Heart left ventricle (tissue), 16 donors: Measurements from ENCODE around the gene PSMC5. TPM values are rescaled to one million over a fixed set of nuclear protein-coding genes. Genes with fewer than 3 reads are reported as not detected.
A peak's percentile ranks its signal among the peaks of the same experiment; 100 is the strongest.
"Not testable (repeated sequence)": the region's sequence is repeated elsewhere in the genome, so short reads cannot be mapped to it uniquely, and the experiment has no call there.

ENCODE experiments used
- ATAC-seq, 4 donors: fragments of 200-7000 bp; cut with Tn5 transposase; one replicate each; pipeline ENCODE4 v1.9.1; 2020 to 2022; ENCODE audit warnings: moderate library complexity in 4 of 4, mild to moderate bottlenecking in 3 of 4, moderate number of reproducible peaks in 1 of 4
- DNase-seq, 5 donors: peaks; one replicate each; pipeline ENCODE4 v3.0.0-alpha.2; 2020
- H3K27ac ChIP-seq, 12 donors: fragments of 200-600 bp; sonication (generic) in 4 of 12; one replicate each; pipeline versions ENCODE4 v1.5.0 to v1.8.0; 2016 to 2022; ENCODE audit warnings: mild to moderate bottlenecking in 2 of 12
- H3K27me3 ChIP-seq, 9 donors: fragments of 200-600 bp; sonication (generic) in 2 of 9; one replicate each; pipeline versions ENCODE4 v1.5.1 to v1.8.0; 2016 to 2022; ENCODE audit warnings: mild to moderate bottlenecking in 3 of 9
- H3K36me3 ChIP-seq, 9 donors: fragments of 200-600 bp; sonication (generic) in 2 of 9; one replicate each; pipeline versions ENCODE4 v1.5.0 to v1.8.0; 2018 to 2022; ENCODE audit warnings: mild to moderate bottlenecking in 2 of 9
- H3K4me1 ChIP-seq, 12 donors: fragments of 200-600 bp; sonication (generic) in 4 of 12; one replicate each; pipeline versions ENCODE4 v1.5.0 to v1.8.0; 2016 to 2022; ENCODE audit warnings: mild to moderate bottlenecking in 3 of 12
- H3K4me3 ChIP-seq, 12 donors: fragments of 200-600 bp; sonication (generic) in 4 of 12; one replicate each; pipeline versions ENCODE4 v1.5.0 to v1.8.0; 2017 to 2022; ENCODE audit warnings: mild to moderate bottlenecking in 9 of 12, moderate library complexity in 4 of 12
- H3K9me3 ChIP-seq, 12 donors: fragments of 200-600 bp; sonication (generic) in 4 of 12; one replicate each; pipeline versions ENCODE4 v1.5.0 to v1.8.0; 2016 to 2022; ENCODE audit warnings: mild to moderate bottlenecking in 1 of 12
- POLR2A ChIP-seq, 2 donors: fragments of 450-650 bp; IDR thresholded peaks; one replicate each; pipeline ENCODE4 v1.6.1; 2017; ENCODE audit warnings: antibody characterized with exemption in 2 of 2, mild to moderate bottlenecking in 2 of 2, moderate library complexity in 2 of 2
- WGBS, 4 donors: extraction: QIAGEN DNeasy Blood & Tissue Kit in 2 of 4; methylation state at CpG; one replicate each; pipeline versions ENCODE4 v1.1.5 to v1.1.7; 2013 to 2018; 5-methylcytosine and 5-hydroxymethylcytosine counted together
- intact Hi-C, 10 donors: fragments of 100-400 bp; cut with DNase I; formaldehyde crosslinking; loops; one replicate each; pipeline versions ENCODE4 v1.11.1 to v1.14.2; 2022
- polyA plus RNA-seq, 2 donors: library from polyadenylated mRNA; stranded (reverse); fragments of 200-250 nt; gene quantifications; one replicate each; pipeline ENCODE4 v1.2.3, GENCODE V29; 2013
- total RNA-seq, 9 donors: library from RNA; depleted of rRNA in 2 of 9; stranded (reverse); fragments of >200 nt in 2 of 9; fragmentation: NEBNext Ultra II Directional in 3 of 9; extraction: Animal tissue kit (Norgen Biotek cat#: 25700) in 3 of 9; gene quantifications; one replicate each; pipeline versions ENCODE4 v1.1.0 to v1.2.4, GENCODE V29; 2016 to 2023
- TF ChIP-seq, protein P1 (sequence below), 12 donors: fragments of 200-600 bp; sonication (generic) in 4 of 12; IDR thresholded peaks; one replicate each; pipeline versions ENCODE4 v1.5.0 to v1.8.0; 2018 to 2022; ENCODE audit warnings: antibody characterized with exemption in 12 of 12, mild to moderate bottlenecking in 5 of 12
- donor health status: ischemic (EF 13 %, LVEDD 7.1; RV severe dilation, severe dysfunction).
- donor health status: healthy with polysubstance abuse.
- donor health status: DM: no; HTN: yes; CAD: no.
- donor health status: DM: no; HTN: no; CAD: no.
- donor health status: ischemic (EF 25% LVEDD 6.9; RV normal size, moderate dysfunction).
- donor health status: ischemic (EF 25% LVEDD 5.7; RV mildly dilated, moderate dysfunction).
- donor health status: healthy.
- donor health status: DM: yes; HTN: yes; CAD: no.
- donor health status: ischemic (EF 35%, LVEDD 5.7; RV mildly dilated, moderate dysfunction).
- donor health status: nonischemic (EF 11% LVEDD 7.7; RV severe dilation, severe dysfunction).
- donor health status: DM: yes; HTN: yes; CAD: no.
- donor health status: PGD.
- donor health status: ischemic (EF 29% LVEDD 5.4; RV normal size, mild dysfunction).
- donor health status: nonischemic (EF 23%, LVEDD 6.1; RV moderate dilation, normal function).

PSMC5 gene
- total and polyA plus RNA-seq, 11 donors = 64.7 to 189 (median 127) TPM

DNA sequence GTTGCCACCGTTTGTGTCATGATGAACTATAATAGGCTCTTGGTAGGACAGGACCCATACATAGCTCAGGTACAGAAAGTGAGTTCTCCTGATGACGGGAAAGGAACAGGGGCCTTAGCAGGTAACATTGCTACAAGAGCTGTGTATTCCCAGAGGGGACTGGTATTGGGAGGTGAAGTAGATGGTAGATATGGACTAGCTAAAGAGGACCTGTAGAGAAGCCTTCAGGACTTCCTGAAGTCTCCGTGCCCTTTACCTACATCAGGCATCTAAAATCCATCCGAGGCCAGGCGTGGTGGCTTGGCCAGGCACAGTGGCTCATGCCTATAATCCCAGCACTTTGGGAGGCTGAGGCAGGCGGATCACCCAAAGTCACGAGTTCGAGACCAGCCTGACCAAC is 28.0 kb downstream of the PSMC5 start:
- WGBS, 4 donors = 85 to 92% (median 90%) methylated on average over 5 to 8 of the region's 8 CpGs
- TF ChIP-seq, protein P1, sequence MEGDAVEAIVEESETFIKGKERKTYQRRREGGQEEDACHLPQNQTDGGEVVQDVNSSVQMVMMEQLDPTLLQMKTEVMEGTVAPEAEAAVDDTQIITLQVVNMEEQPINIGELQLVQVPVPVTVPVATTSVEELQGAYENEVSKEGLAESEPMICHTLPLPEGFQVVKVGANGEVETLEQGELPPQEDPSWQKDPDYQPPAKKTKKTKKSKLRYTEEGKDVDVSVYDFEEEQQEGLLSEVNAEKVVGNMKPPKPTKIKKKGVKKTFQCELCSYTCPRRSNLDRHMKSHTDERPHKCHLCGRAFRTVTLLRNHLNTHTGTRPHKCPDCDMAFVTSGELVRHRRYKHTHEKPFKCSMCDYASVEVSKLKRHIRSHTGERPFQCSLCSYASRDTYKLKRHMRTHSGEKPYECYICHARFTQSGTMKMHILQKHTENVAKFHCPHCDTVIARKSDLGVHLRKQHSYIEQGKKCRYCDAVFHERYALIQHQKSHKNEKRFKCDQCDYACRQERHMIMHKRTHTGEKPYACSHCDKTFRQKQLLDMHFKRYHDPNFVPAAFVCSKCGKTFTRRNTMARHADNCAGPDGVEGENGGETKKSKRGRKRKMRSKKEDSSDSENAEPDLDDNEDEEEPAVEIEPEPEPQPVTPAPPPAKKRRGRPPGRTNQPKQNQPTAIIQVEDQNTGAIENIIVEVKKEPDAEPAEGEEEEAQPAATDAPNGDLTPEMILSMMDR (IDR thresholded peaks at IDR 0.05) = no peak
- no peak for TF ChIP-seq POLR2A (IDR thresholded peaks at IDR 0.05)
- Histone ChIP-seq H3K4me1 (no peaks in the 10 kb centered on the region), H3K27me3 (no peaks in the 10 kb centered on the region), H3K9me3 (no peaks in the 10 kb centered on the region), H3K4me3 (no peak overlapping the region), H3K27ac (no peak overlapping the region), H3K36me3 (no peaks in the 10 kb centered on the region)
- no peak for ATAC-seq
- DNase-seq = no peak
- intact Hi-C loops = no loop called here

DNA sequence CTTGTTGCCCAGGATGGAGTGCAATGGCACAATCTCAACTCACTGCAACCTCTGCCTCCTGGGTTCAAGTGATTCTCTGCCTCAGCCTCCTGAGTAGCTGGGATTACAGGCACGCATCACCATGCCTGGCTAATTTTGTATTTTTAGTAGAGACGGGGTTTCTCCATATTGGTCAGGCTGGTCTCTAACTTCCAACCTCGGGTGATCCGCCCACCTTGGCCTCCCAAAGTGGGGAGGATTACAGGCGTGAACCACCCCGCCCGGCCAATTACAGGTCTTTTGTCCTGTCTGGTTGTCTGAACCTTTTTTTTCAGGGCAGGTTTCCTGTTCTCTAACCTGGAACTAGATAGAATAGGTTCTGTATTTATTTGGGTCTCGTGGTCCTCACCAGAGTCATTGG is 29.2 kb downstream of the PSMC5 start:
- H3K36me3 ChIP-seq, ATAC-seq, H3K4me1 ChIP-seq, H3K9me3 ChIP-seq, H3K27me3 ChIP-seq, DNase-seq, H3K4me3 ChIP-seq, H3K27ac ChIP-seq, intact Hi-C loops: not testable (repeated sequence)
- WGBS, 4 donors = 91 to 93% (median 93%) methylated on average over 8 of the region's 8 CpGs

DNA sequence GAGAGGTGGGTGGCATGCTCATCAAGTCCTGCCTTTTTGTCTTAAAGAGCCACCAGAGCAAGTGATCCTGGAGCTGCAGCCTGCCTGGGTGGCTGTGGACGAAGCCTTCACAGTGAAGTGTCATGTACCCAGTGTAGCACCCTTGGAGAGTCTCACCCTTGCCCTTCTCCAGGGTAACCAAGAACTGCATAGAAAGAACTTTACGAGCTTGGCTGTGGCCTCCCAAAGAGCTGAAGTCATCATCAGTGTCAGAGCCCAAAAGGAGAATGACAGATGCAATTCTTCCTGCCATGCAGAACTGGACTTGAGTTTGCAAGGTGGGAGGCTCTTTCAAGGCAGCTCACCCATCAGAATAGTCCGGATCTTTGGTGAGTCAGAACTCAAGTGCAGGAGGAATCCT is 32.0 kb downstream of the PSMC5 start:
- H3K27ac ChIP-seq = no peak overlapping the region
- 86 to 100% (median 88%) methylated on average over 2 to 3 of the region's 3 CpGs for WGBS, 4 donors
- intact Hi-C loops = no loop called here
- TF ChIP-seq, protein P1 (IDR thresholded peaks at IDR 0.05) = no peak
- TF ChIP-seq POLR2A (IDR thresholded peaks at IDR 0.05) = no peak
- no peak overlapping the region for H3K4me3 ChIP-seq
- no peaks in the 10 kb centered on the region for H3K9me3 ChIP-seq
- DNase-seq (no peak), ATAC-seq (no peak)
- H3K36me3 ChIP-seq = no peaks in the 10 kb centered on the region
- no peaks in the 10 kb centered on the region for H3K27me3 ChIP-seq
- H3K4me1 ChIP-seq = no peaks in the 10 kb centered on the region

DNA sequence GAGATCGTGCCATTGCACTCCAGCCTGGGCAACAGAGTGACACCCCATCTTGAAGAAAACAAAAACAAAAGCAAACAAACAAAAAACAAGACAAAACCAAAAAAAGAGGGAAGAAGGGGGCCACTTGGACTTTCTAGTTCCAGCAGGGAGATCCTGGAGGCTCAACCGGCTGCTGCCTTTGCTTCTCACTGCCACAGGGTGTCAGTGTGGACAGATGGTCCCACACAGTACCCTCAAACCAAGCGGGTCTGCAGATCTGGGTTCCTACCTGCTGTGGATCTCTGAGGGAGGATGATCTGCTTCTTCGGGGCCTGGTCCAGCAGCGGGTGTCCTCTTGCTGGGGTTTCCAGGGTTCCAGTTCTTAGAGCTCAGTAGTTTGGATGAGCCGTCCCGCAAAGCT is 39.4 kb downstream of the PSMC5 start:
- intact Hi-C loops, H3K4me1 ChIP-seq, H3K36me3 ChIP-seq, H3K27me3 ChIP-seq, H3K9me3 ChIP-seq, H3K27ac ChIP-seq, DNase-seq, H3K4me3 ChIP-seq: not testable (repeated sequence)
- peak in 2 of 4 donors; percentile 42 to 58 for ATAC-seq
- 77 to 85% (median 80%) methylated on average over 7 of the region's 7 CpGs for WGBS, 4 donors

DNA sequence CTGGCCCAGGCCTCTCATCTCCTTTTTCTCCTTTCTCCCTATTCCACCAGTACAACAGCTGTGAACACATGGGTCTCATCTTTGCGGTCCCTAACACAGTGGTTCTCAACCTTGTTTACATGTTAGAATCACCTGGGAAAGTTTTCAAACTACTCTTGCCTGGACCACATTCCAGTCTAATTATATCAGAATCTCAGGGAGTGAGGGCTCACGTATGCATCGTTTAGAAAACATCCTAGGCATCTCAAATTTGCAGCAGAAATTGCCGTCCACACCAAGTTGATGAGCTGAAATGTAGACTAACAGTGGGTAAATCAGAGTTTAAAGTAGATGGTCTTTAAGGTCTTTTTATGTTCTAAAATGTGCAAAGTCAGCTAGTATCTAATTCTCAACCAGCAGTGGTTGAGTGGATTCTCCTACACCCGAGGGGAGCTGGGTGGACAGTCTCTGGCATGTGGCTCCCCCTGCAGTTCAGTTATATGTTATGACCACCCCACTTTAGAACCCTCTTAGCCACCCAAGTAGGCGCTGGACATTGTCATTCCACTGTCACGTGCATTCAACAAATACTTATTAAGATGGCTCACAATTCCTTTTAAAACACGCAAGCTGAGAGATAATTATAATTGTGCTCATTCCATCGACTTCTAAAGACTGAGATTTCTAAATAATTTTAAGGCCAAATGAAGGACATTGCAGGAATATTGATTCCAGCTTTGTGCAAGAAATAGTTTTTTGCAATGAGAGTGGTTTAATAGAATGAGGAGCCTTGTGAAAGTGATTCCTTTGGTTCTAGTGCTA is 42.5 kb downstream of the PSMC5 start:
- peak in 1 of 4 donors; percentile 38 for ATAC-seq
- H3K9me3 ChIP-seq, intact Hi-C loops, H3K27me3 ChIP-seq, H3K4me1 ChIP-seq, H3K4me3 ChIP-seq, H3K36me3 ChIP-seq, DNase-seq, H3K27ac ChIP-seq: not testable (repeated sequence)
- TF ChIP-seq, protein P1 (IDR thresholded peaks at IDR 0.05) = peak in 2 of 12 donors; percentile 7 to 9
- WGBS, 4 donors = 41 to 60% (median 53%) methylated on average over 9 of the region's 9 CpGs

DNA sequence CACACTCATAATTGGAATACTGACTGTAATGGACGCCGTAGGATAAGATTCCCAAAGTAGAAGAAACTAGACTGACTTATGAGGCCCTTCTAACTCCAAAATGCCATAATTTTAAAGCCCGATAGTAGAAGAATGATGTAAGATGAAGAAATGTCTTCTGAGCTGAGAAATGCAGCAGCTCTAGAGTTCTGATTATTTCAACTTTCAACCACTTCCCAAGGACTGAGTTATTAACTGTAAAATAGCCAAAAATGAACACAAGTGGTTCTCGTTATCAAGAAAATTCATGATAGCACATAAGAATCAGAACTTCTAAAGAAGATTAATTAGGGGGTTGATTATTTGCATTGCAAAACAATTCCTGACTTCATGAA is 43.0 kb downstream of the PSMC5 start:
- intact Hi-C loops, H3K9me3 ChIP-seq, H3K4me1 ChIP-seq, H3K27me3 ChIP-seq, H3K27ac ChIP-seq, ATAC-seq, H3K36me3 ChIP-seq, DNase-seq, H3K4me3 ChIP-seq: not testable (repeated sequence)
- 87 to 93% (median 90%) methylated on average over 4 of the region's 4 CpGs for WGBS, 4 donors

DNA sequence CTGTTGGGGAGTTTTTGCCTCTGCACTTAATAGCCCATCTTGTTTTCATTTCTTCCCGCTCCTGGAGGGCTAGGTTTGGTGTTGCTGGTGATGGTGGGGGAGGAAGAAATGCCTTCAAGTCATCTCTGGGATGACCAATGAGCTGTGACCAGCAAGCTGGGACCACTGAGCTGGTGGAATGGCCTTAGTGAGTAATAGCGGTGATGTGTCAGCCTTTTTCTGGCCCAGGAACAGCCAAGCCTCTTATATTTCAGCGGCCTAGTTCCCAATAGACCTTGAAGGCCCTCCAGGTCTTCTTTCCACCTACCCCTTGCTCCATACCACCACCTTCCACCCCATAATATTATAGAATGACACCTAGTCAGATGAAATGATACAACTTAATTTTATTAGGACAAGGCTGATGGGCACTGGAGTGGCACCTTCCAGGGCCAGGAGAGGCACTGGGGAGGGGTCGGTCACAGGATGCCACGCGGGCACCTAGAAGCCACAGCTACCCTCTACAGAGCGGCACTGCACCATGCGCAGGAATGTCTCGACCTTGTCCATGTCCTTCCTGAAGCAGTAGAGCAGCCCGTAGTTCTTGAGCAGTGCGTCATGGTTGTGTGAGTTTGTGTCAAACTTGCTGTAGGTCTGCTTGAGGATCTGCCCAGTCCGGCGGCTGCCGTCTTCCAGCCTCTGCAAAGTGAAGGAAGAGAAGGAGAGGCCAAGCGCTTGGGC is 44.6 kb downstream of the PSMC5 start:
- H3K27ac ChIP-seq, intact Hi-C loops, H3K9me3 ChIP-seq, DNase-seq, H3K4me3 ChIP-seq, H3K27me3 ChIP-seq, H3K4me1 ChIP-seq, ATAC-seq, H3K36me3 ChIP-seq: not testable (repeated sequence)
- 91 to 93% (median 93%) methylated on average over 12 of the region's 15 CpGs for WGBS, 4 donors

DNA sequence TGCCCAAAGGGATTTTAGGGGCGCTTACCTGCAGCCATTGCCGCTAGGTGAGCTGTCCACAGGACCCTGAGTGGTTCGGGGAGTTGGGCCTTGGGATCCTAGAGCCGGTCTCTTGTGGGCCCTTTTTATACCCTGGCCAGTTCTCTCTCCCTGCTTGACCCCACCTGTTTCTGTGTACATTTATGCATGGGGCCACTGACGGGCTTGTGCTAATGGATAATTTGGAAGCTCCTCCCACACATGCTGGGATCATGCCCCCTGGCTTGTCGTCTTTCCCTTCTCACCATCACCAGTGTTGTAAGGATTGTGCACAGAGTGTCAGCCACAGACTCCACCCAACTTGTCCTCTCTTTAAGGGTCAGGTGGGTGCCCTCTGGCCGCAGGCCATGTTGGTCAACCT is 46.3 kb downstream of the PSMC5 start, which contains the start of gene CSH2:
TSS of gene CSH2 (minus strand) at position 101 of the 400 bp plus-strand sequence. CDS start at position 38, 63 bp downstream.
- H3K4me1 ChIP-seq, H3K9me3 ChIP-seq, DNase-seq, ATAC-seq, H3K27me3 ChIP-seq, H3K27ac ChIP-seq, H3K36me3 ChIP-seq, intact Hi-C loops, H3K4me3 ChIP-seq: not testable (repeated sequence)
- 86% methylated on average over 7 of the region's 7 CpGs; no CpG with 5 or more reads in 2 of the 4 donors for WGBS, 4 donors
